HepG2 (cell line): ENCODE data around the gene B3GNT5. TPM values are rescaled to one million over a fixed set of nuclear protein-coding genes. Genes with fewer than 3 reads are reported as not detected.

ENCODE experiments used
- AGO1 ChIP-seq: fragments of 200-400 bp; formaldehyde crosslinking; IDR thresholded peaks from 2 replicates; pipeline ENCODE4 v1.6.1; 2017; ENCODE audit warnings: mild to moderate bottlenecking, low read depth, low read length, moderate library complexity; ENCODE audit not compliant: poor library complexity, severe bottlenecking
- ASH2L ChIP-seq: fragments of 300-600, 200-600 bp; sonication (generic); IDR thresholded peaks from 2 replicates; pipeline ENCODE4 v1.7.0; 2017; ENCODE audit warnings: low read depth, mild to moderate bottlenecking, moderate library complexity, mixed read lengths, low read length; ENCODE audit not compliant: insufficient read length
- CBX2 ChIP-seq, 2 experiments: fragments of 200-600 bp in 1 of 2; sonication (generic); formaldehyde crosslinking in 1 of 2; IDR thresholded peaks; 2 replicates each; pipeline versions ENCODE4 v1.7.0 to v1.8.1; 2018 to 2022; ENCODE audit warnings: low read depth in 2 of 2, low read length in 1 of 2, mild to moderate bottlenecking in 1 of 2, missing genetic modification reagents in 1 of 2
- CHCHD3 ChIP-seq: sonication (generic); formaldehyde crosslinking; IDR thresholded peaks from 2 replicates; pipeline ENCODE4 v1.8.0; 2022; ENCODE audit warnings: mild to moderate bottlenecking, missing genetic modification reagents, moderate library complexity
- EHMT2 ChIP-seq: fragments of 200-600 bp; sonication (generic); IDR thresholded peaks from 2 replicates; pipeline ENCODE4 v1.7.0; 2017; ENCODE audit warnings: antibody characterized with exemption, low read depth, low read length, borderline replicate concordance
- HDAC1 ChIP-seq: sonication (generic); formaldehyde crosslinking; IDR thresholded peaks from 2 replicates; pipeline ENCODE4 v1.5.1; 2020; ENCODE audit warnings: mild to moderate bottlenecking, missing genetic modification reagents
- LCORL ChIP-seq, 2 experiments: fragments of 450-650 bp in 1 of 2; sonication (generic) in 1 of 2; formaldehyde crosslinking in 1 of 2; IDR thresholded peaks; 2 replicates each; pipeline versions ENCODE4 v1.5.0 to v1.6.1; 2017 to 2020; ENCODE audit warnings: antibody characterized with exemption in 1 of 2, missing genetic modification reagents in 1 of 2
- RFXANK ChIP-seq: IDR thresholded peaks from 2 replicates; pipeline ENCODE4 v1.6.1; 2016
- RFXAP ChIP-seq: sonication (generic); formaldehyde crosslinking; IDR thresholded peaks from 2 replicates; pipeline ENCODE4 v1.4.0; 2020; ENCODE audit warnings: missing genetic modification reagents, borderline replicate concordance
- SAFB2 ChIP-seq: sonication (generic); formaldehyde crosslinking; IDR thresholded peaks from 2 replicates; pipeline ENCODE4 v1.5.1; 2020; ENCODE audit warnings: missing genetic modification reagents, low read depth, mild to moderate bottlenecking, borderline replicate concordance
- SALL1 ChIP-seq: sonication (generic); formaldehyde crosslinking; IDR thresholded peaks from 2 replicates; pipeline ENCODE4 v1.8.0; 2022; ENCODE audit warnings: mild to moderate bottlenecking, missing genetic modification reagents
- SMARCE1 ChIP-seq: fragments of 450-650 bp; IDR thresholded peaks from 2 replicates; pipeline ENCODE4 v1.6.1; 2017; ENCODE audit warnings: borderline replicate concordance
- SPEN ChIP-seq: sonication (generic); formaldehyde crosslinking; IDR thresholded peaks from 2 replicates; pipeline ENCODE4 v1.5.1; 2020; ENCODE audit warnings: low read depth, mild to moderate bottlenecking, missing genetic modification reagents
- SRY ChIP-seq: sonication (generic); formaldehyde crosslinking; IDR thresholded peaks from 2 replicates; pipeline ENCODE4 v1.8.0; 2022; ENCODE audit warnings: mild to moderate bottlenecking, missing genetic modification reagents
- TEAD3 ChIP-seq: optimal IDR thresholded peaks from 2 replicates; pipeline ENCODE3; 2016; ENCODE audit warnings: borderline replicate concordance
- ZFP36L2 ChIP-seq: sonication (generic); formaldehyde crosslinking; IDR thresholded peaks from 2 replicates; pipeline ENCODE4 v1.4.0; 2020; ENCODE audit warnings: missing genetic modification reagents
- ZFP62 ChIP-seq: sonication (generic); formaldehyde crosslinking; IDR thresholded peaks from 2 replicates; pipeline ENCODE4 v1.4.0; 2020; ENCODE audit warnings: missing genetic modification reagents
- ZNF143 ChIP-seq: sonication (generic); formaldehyde crosslinking; IDR thresholded peaks from 2 replicates; pipeline ENCODE4 v1.4.0; 2020; ENCODE audit warnings: missing genetic modification reagents
- ZNF274 ChIP-seq: sonication (generic); formaldehyde crosslinking; IDR thresholded peaks from 2 replicates; pipeline ENCODE4 v1.5.1; 2020; ENCODE audit warnings: mild to moderate bottlenecking, missing genetic modification reagents
- ZNF30 ChIP-seq: sonication (generic); formaldehyde crosslinking; IDR thresholded peaks from 2 replicates; pipeline ENCODE4 v1.5.0; 2020; ENCODE audit warnings: mild to moderate bottlenecking, missing genetic modification reagents
- ZNF674 ChIP-seq: sonication (generic); formaldehyde crosslinking; IDR thresholded peaks from 2 replicates; pipeline ENCODE4 v1.5.0; 2020; ENCODE audit warnings: low read depth, mild to moderate bottlenecking, missing genetic modification reagents
- ZNF678 ChIP-seq: sonication (generic); formaldehyde crosslinking; IDR thresholded peaks from 2 replicates; pipeline ENCODE4 v1.4.0; 2020; ENCODE audit warnings: mild to moderate bottlenecking, missing genetic modification reagents
- ZNF737 ChIP-seq: sonication (generic); formaldehyde crosslinking; IDR thresholded peaks from 2 replicates; pipeline ENCODE4 v1.5.0; 2020; ENCODE audit warnings: missing genetic modification reagents, mild to moderate bottlenecking, borderline replicate concordance
- ZNF879 ChIP-seq: sonication (generic); formaldehyde crosslinking; IDR thresholded peaks from 2 replicates; pipeline ENCODE4 v1.8.1; 2023; ENCODE audit warnings: missing genetic modification reagents
- polyA plus RNA-seq, 8 experiments: library from polyadenylated mRNA; depleted of rRNA in 3 of 8; stranded (reverse) in 7 of 8; unstranded in 1 of 8; fragments of >200 nt; fragmentation: Illumina TruSeq in 4 of 8; extraction: Trizol in 4 of 8; gene quantifications; 2 replicates each; pipeline versions ENCODE4 v1.2.1 to v1.2.3, GENCODE V29; 2011 to 2016; ENCODE audit warnings: low read depth in 4 of 8, missing spikeins in 1 of 8, mixed read lengths in 1 of 8; ENCODE audit not compliant: insufficient read depth in 1 of 8
- total RNA-seq, 5 experiments: library from RNA; depleted of rRNA; stranded (reverse); fragments of >200 nt; fragmentation: Illumina TruSeq; extraction: Trizol; gene quantifications; 2 replicates each; pipeline ENCODE4 v1.2.3, GENCODE V29; 2016; ENCODE audit warnings: low read depth in 1 of 5
- TF ChIP-seq, protein P1 (sequence below): sonication (generic); formaldehyde crosslinking; IDR thresholded peaks from 2 replicates; pipeline ENCODE4 v1.4.0; 2020; ENCODE audit warnings: missing genetic modification reagents
- TF ChIP-seq, protein P2 (sequence below): sonication (generic); formaldehyde crosslinking; IDR thresholded peaks from 2 replicates; pipeline ENCODE4 v1.4.0; 2020; ENCODE audit warnings: missing genetic modification reagents
- TF ChIP-seq, protein P3 (sequence below): sonication (generic); formaldehyde crosslinking; IDR thresholded peaks from 2 replicates; pipeline ENCODE4 v1.5.0; 2020; ENCODE audit warnings: mild to moderate bottlenecking, low read depth, missing genetic modification reagents, borderline replicate concordance
- TF ChIP-seq, protein P4 (sequence below): sonication (generic); formaldehyde crosslinking; IDR thresholded peaks from 2 replicates; pipeline ENCODE4 v1.5.0; 2020; ENCODE audit warnings: mild to moderate bottlenecking, missing genetic modification reagents

Gene B3GNT5
- total and polyA plus RNA-seq, 2 of the 13 experiments (the other 11 are each of a cell fraction or from before 2014, with no cell fraction given) = not detected

DNA sequence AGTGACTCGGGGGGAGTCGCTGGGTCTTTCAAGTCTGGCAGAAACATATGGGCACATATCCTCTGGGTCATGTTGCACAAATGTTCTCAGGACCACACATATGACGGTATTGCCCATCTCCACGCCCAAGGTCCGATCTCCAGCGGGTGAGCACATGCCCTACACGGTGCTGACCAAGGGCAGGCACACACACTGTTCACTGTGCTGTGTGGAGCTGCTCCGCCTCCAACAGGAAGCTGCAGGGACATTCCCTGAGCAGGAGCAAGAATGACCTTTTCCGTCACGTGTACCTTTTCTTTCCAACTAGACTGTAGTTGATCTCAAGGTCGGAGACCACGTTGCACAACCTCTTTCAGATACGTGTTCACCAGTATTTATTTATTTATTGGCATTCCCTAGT lies 41.7 kb upstream of the B3GNT5 start (continued):
- TF ChIP-seq ZNF674 (CRISPR knock-in tag) = no peak
- no peak for TF ChIP-seq SAFB2
- TF ChIP-seq LCORL (IDR thresholded peaks at IDR 0.05) = no peak
- 0 out of 2 replicates have a peak, but pooled peaks have one; percentile 14 for TF ChIP-seq LCORL (CRISPR knock-in tag; IDR thresholded peaks at IDR 0.05)
- TF ChIP-seq, protein P1, sequence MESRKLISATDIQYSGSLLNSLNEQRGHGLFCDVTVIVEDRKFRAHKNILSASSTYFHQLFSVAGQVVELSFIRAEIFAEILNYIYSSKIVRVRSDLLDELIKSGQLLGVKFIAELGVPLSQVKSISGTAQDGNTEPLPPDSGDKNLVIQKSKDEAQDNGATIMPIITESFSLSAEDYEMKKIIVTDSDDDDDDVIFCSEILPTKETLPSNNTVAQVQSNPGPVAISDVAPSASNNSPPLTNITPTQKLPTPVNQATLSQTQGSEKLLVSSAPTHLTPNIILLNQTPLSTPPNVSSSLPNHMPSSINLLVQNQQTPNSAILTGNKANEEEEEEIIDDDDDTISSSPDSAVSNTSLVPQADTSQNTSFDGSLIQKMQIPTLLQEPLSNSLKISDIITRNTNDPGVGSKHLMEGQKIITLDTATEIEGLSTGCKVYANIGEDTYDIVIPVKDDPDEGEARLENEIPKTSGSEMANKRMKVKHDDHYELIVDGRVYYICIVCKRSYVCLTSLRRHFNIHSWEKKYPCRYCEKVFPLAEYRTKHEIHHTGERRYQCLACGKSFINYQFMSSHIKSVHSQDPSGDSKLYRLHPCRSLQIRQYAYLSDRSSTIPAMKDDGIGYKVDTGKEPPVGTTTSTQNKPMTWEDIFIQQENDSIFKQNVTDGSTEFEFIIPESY = 0 out of 2 replicates have a peak, but pooled peaks have one; percentile 35
- TF ChIP-seq, protein P2, sequence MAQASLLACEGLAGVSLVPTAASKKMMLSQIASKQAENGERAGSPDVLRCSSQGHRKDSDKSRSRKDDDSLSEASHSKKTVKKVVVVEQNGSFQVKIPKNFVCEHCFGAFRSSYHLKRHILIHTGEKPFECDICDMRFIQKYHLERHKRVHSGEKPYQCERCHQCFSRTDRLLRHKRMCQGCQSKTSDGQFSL (CRISPR knock-in tag) = no peak
- TF ChIP-seq ZNF879 (CRISPR knock-in tag) = no peak
- TF ChIP-seq, protein P3, sequence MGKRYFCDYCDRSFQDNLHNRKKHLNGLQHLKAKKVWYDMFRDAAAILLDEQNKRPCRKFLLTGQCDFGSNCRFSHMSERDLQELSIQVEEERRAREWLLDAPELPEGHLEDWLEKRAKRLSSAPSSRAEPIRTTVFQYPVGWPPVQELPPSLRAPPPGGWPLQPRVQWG (CRISPR knock-in tag) = no peak
- no peak for TF ChIP-seq ZNF30 (CRISPR knock-in tag)
- TF ChIP-seq RFXAP (CRISPR knock-in tag) = no peak
- TF ChIP-seq ZFP36L2 (CRISPR knock-in tag) = no peak
- no peak for TF ChIP-seq ZNF737 (CRISPR knock-in tag)
- TF ChIP-seq EHMT2 = no peak
- TF ChIP-seq, protein P4, sequence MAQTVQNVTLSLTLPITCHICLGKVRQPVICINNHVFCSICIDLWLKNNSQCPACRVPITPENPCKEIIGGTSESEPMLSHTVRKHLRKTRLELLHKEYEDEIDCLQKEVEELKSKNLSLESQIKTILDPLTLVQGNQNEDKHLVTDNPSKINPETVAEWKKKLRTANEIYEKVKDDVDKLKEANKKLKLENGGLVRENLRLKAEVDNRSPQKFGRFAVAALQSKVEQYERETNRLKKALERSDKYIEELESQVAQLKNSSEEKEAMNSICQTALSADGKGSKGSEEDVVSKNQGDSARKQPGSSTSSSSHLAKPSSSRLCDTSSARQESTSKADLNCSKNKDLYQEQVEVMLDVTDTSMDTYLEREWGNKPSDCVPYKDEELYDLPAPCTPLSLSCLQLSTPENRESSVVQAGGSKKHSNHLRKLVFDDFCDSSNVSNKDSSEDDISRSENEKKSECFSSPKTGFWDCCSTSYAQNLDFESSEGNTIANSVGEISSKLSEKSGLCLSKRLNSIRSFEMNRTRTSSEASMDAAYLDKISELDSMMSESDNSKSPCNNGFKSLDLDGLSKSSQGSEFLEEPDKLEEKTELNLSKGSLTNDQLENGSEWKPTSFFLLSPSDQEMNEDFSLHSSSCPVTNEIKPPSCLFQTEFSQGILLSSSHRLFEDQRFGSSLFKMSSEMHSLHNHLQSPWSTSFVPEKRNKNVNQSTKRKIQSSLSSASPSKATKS (CRISPR knock-in tag) = no peak
- TF ChIP-seq SALL1 (CRISPR knock-in tag) = peak; percentile 93
- TF ChIP-seq CHCHD3 = no peak
- no peak for TF ChIP-seq SRY
- no peak for TF ChIP-seq RFXANK (CRISPR knock-in tag)
- TF ChIP-seq SPEN (CRISPR knock-in tag) = peak; percentile 63; the same call in 1 of the 2 replicates
- TF ChIP-seq HDAC1 (CRISPR knock-in tag) = peak; percentile 41; the same call in 1 of the 2 replicates
- no peak for TF ChIP-seq ZNF143
- no peak for TF ChIP-seq AGO1
- TF ChIP-seq ASH2L = no peak
- TF ChIP-seq ZNF274 (CRISPR knock-in tag) = peak; percentile 59; the same call in 1 of the 2 replicates
- no peak for TF ChIP-seq ZFP62
- TF ChIP-seq ZNF678 (CRISPR knock-in tag) = no peak
- TF ChIP-seq CBX2 (IDR thresholded peaks at IDR 0.05; ENCODE audit: low read depth, low read length) = no peak
- TF ChIP-seq CBX2 (CRISPR knock-in tag; IDR thresholded peaks at IDR 0.05; ENCODE audit: low read depth) = no peak
- TF ChIP-seq SMARCE1 = no peak
- TF ChIP-seq TEAD3 = peak; percentile 88
